ENCODE measurements around the gene TRMT61A.

TRMT61A gene

GRCh38 chr14:103500148-103500990 is 28.6 kb upstream of the TRMT61A start:
- TF ChIP-seq CTCF (IDR thresholded peaks at IDR 0.05; ENCODE audit: borderline replicate concordance, control extremely low read depth, extremely low read depth, insufficient read depth, missing control alignments): peak; percentile 94
- DNase-seq (ENCODE audit: low spot score): peak; percentile 82
- in situ Hi-C loops (cut with MboI; ENCODE audit: low sequenced_read_pairs, unreplicated experiment): no loop called here

GRCh38 chr14:103501041-103501870 is 27.7 kb upstream of the TRMT61A start:
- in situ Hi-C loops (cut with MboI; ENCODE audit: low sequenced_read_pairs, unreplicated experiment): no loop called here
- TF ChIP-seq CTCF (IDR thresholded peaks at IDR 0.05; ENCODE audit: borderline replicate concordance, control extremely low read depth, extremely low read depth, insufficient read depth, missing control alignments): no peak

GRCh38 chr14:103501921-103502669 is 26.9 kb upstream of the TRMT61A start:
- no peak for DNase-seq (ENCODE audit: low spot score)
- TF ChIP-seq CTCF (IDR thresholded peaks at IDR 0.05; ENCODE audit: borderline replicate concordance, control extremely low read depth, extremely low read depth, insufficient read depth, missing control alignments): no peak
- in situ Hi-C loops (cut with MboI; ENCODE audit: low sequenced_read_pairs, unreplicated experiment): no loop called here

More at GRCh38 chr14:103501041-103501870, 27.7 kb upstream of the TRMT61A start:
- DNase-seq (ENCODE audit: low spot score): no peak

GRCh38 chr14:103502877-103503276 is 26.1 kb upstream of the TRMT61A start:
- in situ Hi-C loops (cut with MboI; ENCODE audit: low sequenced_read_pairs, unreplicated experiment): no loop called here

GRCh38 chr14:103503296-103503695 is 25.7 kb upstream of the TRMT61A start:
- no peak for TF ChIP-seq CTCF (IDR thresholded peaks at IDR 0.05; ENCODE audit: borderline replicate concordance, control extremely low read depth, extremely low read depth, insufficient read depth, missing control alignments)
- in situ Hi-C loops (cut with MboI; ENCODE audit: low sequenced_read_pairs, unreplicated experiment): no loop called here
- peak; percentile 17 for DNase-seq (ENCODE audit: low spot score)

More at GRCh38 chr14:103502877-103503276, 26.1 kb upstream of the TRMT61A start:
- TF ChIP-seq CTCF (IDR thresholded peaks at IDR 0.05; ENCODE audit: borderline replicate concordance, control extremely low read depth, extremely low read depth, insufficient read depth, missing control alignments): no peak
- no peak for DNase-seq (ENCODE audit: low spot score)

GRCh38 chr14:103504991-103505565 is 23.9 kb upstream of the TRMT61A start:
- no peak for TF ChIP-seq CTCF (IDR thresholded peaks at IDR 0.05; ENCODE audit: borderline replicate concordance, control extremely low read depth, extremely low read depth, insufficient read depth, missing control alignments)
- peak; percentile 17 for DNase-seq (ENCODE audit: low spot score)
- in situ Hi-C loops (cut with MboI; ENCODE audit: low sequenced_read_pairs, unreplicated experiment): no loop called here

All from GM13976 (cell line).